ENCODE measurements around the gene ARL6IP4.

Gene ARL6IP4

DNA sequence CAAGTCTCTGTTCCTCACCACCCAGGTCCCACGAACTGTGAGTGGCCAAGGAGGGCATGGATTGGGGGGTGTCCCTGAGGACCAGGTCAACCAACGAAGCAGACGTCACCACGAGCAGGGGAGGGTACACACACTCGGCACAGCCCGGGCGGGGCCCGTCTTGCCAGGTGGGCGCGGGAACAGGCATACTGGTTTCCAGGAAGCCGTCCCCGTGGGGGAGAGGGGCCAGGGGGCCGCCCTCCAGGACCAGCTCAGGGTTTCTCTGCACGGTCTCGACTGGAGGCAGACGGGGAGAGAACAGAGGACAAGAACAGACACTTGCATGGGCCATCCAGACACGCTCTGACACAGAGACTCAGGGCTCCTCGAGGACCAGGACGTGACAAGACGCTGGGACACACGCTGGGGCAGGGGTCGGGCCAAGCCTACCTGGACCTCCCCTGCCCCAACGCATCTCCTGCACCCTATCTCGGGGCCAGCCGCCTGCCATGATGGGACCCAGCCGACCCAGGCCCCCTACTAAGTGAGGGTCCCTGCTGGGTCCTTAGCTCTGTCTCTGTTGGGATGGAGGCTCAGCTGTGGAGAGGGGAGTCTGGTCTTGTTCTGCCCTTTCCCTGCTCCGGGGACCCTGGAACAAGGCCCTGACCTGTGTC is 11.3 kb downstream of the ARL6IP4 start:
- DNase-seq, result no peak

GRCh38 chr12:122992386-122992785 is 11.9 kb downstream of the ARL6IP4 start:
- DNase-seq, result no peak

GRCh38 chr12:122994140-122994675 is 13.7 kb downstream of the ARL6IP4 start:
- no peak for DNase-seq

GRCh38 chr12:122994781-122995502 is 14.5 kb downstream of the ARL6IP4 start:
- no peak for DNase-seq

DNA sequence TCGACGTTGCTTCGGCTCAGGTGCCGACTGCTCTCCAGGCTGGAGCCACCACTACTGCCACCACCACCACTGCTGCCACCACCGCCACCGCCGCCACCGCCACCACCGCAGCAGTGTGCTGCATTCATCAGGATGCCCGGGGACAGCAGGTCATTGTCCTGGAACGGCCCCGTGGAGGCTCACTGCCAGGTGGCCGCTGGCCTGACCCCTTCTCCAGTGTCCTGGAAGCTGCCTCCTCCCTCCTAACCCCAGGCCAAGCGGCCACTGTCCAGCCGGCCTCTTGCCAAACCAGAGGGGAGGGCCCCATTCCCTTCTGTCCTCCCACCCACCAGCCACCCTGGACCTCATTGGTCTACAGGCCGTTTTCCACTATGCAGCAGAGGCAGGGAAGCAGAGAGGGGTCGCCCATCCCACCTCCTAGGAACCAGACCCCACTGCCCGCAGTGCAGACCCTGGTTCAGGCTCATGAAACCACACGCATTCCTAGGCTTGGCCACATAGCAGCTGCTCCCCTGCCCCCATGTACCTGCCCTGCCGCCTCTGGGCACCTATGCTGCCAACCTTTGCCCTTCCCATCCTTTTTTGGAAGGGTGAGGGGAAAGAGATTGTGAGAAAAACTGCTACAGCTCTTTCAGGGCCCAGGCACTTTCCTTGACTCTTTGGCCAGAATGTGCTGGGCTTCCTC is 15.2 kb downstream of the ARL6IP4 start:
- no peak for DNase-seq

GRCh38 chr12:122996188-122996601 is 15.7 kb downstream of the ARL6IP4 start:
- no peak for DNase-seq

DNA sequence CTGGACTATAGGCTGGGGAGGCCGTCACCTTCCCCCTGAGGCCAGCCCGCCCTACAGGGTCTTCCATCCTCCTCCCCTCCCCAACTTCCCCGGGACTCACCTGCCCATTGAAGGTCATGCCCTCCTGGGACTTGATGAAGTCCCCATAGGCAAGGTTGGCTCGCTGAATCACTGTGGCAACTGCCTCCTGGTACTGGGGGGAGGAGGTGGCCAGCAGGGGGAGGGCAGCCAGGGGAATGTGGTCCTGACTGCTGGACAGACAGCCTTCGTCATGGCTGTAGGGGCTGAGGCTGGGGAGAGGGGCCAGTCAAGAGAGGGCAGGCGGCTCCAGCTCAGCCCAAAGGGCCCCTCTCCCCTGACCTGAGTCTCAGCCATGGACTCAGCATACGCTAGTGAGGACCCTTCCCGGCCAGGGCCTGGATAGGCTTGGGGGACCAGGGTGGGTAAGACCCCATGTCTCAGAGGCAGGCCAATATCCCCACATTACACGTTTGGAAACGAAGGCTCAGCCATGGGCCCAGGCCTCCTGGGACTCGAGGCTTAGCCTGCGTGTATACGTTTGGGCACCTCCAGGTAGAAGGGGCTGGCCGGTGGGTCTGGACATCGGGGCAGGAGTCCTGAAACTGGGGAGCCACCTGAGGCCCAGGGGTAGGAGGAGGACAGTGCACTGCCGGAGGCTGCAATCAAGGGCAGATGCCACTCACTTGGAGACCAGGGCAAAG is 16.3 kb downstream of the ARL6IP4 start:
- DNase-seq, result no peak

- DNase-seq, result no peak
These were observed 17.1 kb downstream of the ARL6IP4 start for GRCh38 chr12:122997343-122998250.

DNA sequence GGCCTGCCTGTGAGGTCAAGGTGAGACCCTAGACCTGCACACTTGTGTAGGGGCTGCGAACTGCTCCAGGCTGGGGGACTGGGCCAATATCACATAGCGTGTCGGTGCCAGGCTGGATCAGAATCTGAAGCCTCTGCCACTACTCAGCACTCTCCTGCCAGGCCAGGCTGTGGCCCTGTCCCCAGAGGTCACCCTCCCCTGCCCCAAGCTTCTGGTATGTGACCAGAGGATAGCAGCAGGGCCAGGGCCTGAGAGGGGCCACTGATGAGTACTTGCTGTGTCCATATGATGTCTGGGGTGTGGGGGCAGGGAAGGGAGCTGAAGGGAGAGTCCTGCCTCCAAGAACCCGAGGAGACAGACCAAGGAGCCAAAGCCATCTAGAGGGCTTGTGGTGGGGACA is 17.8 kb downstream of the ARL6IP4 start:
- DNase-seq, result no peak

DNA sequence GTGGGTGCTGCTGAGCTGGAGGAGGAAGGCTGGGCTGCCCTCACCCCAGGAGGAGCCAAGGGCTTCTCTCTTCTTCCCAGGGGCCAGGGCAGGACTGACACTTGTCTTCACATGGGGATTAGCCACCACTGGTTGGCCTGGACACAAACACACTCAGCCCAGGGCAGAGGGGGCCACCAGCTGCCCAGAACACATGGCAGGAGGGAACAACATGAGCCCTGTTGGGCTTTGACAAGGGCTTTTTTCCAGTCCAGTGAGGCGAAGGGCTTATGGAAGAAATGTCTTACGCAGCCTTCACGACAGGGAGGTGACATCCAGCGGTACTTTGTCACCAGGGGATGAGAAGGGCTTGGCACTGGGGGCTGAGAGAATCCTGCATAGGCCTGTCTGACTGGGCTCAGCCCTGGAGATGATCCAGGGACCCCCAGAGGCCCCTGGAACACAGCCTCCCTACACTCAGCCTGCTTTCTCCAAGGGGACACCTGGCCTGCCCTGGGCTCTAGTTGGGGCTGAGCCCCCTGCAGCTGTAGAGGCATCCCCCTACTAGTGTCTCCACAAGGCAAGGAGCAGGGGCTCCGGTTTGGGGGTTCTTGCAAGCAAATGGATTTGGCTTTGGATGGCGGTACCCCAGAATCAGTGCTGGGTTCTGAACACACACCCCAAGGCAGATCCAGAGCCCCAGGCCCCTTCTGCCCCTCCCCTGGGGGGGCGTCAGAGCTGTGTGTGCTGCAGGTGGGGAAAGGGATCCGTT is 18.9 kb downstream of the ARL6IP4 start:
- no peak for DNase-seq

DNA sequence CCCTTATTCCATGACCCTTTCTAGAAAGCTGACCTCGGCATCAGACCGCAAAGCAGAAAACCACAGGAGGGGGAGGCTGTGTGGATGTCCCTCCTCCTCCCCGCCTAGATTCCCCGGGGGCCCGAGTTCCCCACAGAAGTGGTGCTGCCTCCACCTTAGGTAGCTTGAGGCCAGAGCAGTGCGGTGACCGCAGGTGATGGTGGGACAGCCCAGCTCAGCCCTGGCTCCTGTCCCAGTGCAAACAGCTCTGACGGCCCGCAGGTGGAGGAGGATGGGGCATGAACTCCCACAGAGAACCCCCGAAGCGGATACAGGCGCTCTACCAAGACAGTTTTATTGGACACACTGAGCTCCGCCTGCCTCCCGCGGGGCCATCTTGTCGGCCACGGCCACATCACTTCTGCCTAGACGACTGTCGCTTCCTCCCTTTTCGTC is 19.5 kb downstream of the ARL6IP4 start:
- DNase-seq, result no peak

- DNase-seq, result no peak
These were observed 20.1 kb downstream of the ARL6IP4 start for GRCh38 chr12:123000578-123000977.

GRCh38 chr12:123001464-123001863 is 21.0 kb downstream of the ARL6IP4 start:
- DNase-seq, result no peak

GRCh38 chr12:123003257-123003656 is 22.8 kb downstream of the ARL6IP4 start:
- no peak for DNase-seq

DNA sequence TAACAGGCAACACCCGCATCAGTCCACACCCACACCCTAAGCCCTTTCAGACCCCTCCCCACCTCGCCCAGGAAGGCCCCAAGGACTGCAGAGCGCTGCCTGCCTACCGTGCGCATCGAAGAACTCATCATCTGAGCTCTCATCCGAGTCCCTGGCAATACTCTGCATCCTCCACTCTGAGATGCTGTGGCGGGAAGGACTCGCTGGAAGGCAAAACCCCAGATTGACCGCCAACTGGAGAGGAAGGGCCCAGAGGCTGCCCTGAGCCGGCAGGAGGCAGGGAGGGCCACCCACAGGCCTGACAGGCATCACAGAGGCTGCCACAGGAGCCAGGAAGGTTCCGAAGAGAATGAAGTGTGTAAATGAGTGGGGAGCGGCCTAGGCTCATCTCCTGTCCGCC is 23.8 kb downstream of the ARL6IP4 start:
- no peak for DNase-seq

- no peak for DNase-seq
These were observed 24.7 kb downstream of the ARL6IP4 start for GRCh38 chr12:123005081-123005626.

GRCh38 chr12:123006977-123007376 is 26.5 kb downstream of the ARL6IP4 start:
- DNase-seq, result no peak

- no peak for DNase-seq
These were observed 29.6 kb downstream of the ARL6IP4 start for GRCh38 chr12:123010110-123010509.

DNA sequence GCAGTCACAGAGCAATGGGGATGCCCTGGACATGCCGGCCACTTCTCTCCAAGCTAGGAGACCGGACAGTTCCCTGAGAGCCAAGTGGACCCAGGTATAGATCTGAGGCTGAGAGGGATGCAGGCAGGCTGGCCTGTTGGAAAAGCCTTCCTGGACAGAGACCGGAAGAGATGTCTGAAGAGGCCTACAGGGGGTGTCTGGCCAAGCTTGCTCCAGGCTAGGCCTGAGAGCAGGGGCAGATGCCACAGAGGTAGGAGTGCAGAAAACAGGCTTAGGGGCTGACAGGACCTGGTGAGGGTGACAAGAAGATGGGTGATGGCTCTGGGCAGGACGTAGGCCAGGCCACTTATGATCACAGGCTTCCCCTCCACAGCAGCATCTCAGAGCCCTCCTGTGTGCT is 30.2 kb downstream of the ARL6IP4 start:
- no peak for DNase-seq

DNA sequence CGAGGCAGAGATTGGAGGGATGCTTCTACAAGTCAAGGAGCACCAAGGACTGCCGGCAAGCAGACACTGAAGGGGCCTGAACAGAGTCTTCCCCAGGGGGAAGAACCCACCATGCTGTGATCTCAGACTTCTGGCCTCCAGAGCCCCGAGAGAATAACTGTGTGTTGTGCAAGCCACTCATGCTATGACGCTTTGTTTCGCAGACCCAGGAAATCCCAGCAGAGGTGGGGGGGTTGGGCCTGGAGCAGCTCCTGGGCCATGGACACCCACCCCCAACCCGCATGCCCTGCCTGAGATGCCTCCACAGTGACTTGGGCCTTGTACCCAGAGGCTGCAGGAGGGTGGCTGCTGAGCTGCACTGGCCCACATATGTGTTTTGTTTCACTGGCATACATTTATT is 31.2 kb downstream of the ARL6IP4 start:
- no peak for DNase-seq
